ENCODE measurements around the gene IL36RN. TPM values are rescaled to one million over a fixed set of nuclear protein-coding genes. Genes with fewer than 3 reads are reported as not detected.

Gene IL36RN
- total RNA-seq, 4 donors from 2014 or later, result not detected

GRCh38 chr2:113069676-113070605, 10.9 kb downstream of the IL36RN start:
- WGBS, 2 donors, result 74 to 96% methylated on average over 4 of the region's 4 CpGs
- TF ChIP-seq POLR2A (IDR thresholded peaks at IDR 0.05), result no peak
- TF ChIP-seq CTCF (IDR thresholded peaks at IDR 0.05), result no peak
- no peaks in the 10 kb centered on the region for H3K27me3 ChIP-seq
- H3K4me3 ChIP-seq (replicated peaks in 1 of 3), result no peak overlapping the region
- no peaks in the 10 kb centered on the region for H3K36me3 ChIP-seq
- no peaks in the 10 kb centered on the region for H3K9me3 ChIP-seq
- DNase-seq, result no peak
- intact Hi-C loops (cut with DNase I), result no loop called here
- no peaks in the 10 kb centered on the region for H3K4me1 ChIP-seq
- no peak overlapping the region for H3K27ac ChIP-seq

GRCh38 chr2:113070606-113070975, 11.6 kb downstream of the IL36RN start:
- no peak for DNase-seq
- 69 to 86% methylated on average over 1 of the region's 1 CpG for WGBS, 2 donors
- Histone ChIP-seq H3K4me1 (no peaks in the 10 kb centered on the region), H3K27ac (no peak overlapping the region), H3K36me3 (no peaks in the 10 kb centered on the region), H3K27me3 (no peaks in the 10 kb centered on the region), H3K4me3 (replicated peaks in 1 of 3) (no peak overlapping the region), H3K9me3 (no peaks in the 10 kb centered on the region)
- intact Hi-C loops (cut with DNase I), result no loop called here
- TF ChIP-seq CTCF (IDR thresholded peaks at IDR 0.05) (no peak), POLR2A (IDR thresholded peaks at IDR 0.05) (no peak)

- DNase-seq, result no peak
- no peaks in the 10 kb centered on the region for H3K9me3 ChIP-seq
- H3K4me3 ChIP-seq (replicated peaks in 1 of 3), result no peak overlapping the region
- no peaks in the 10 kb centered on the region for H3K4me1 ChIP-seq
- intact Hi-C loops (cut with DNase I), result no loop called here
- TF ChIP-seq CTCF (IDR thresholded peaks at IDR 0.05) (no peak), POLR2A (IDR thresholded peaks at IDR 0.05) (no peak)
- WGBS, 2 donors, result 67 to 79% methylated on average over 1 to 4 of the region's 4 CpGs
- H3K27me3 ChIP-seq, result no peaks in the 10 kb centered on the region
- H3K27ac ChIP-seq, result no peak overlapping the region
- H3K36me3 ChIP-seq, result no peaks in the 10 kb centered on the region
These were observed 13.6 kb downstream of the IL36RN start for GRCh38 chr2:113072584-113072983.

GRCh38 chr2:113073325-113073834, 14.4 kb downstream of the IL36RN start:
- 22 to 43% methylated on average over 3 of the region's 3 CpGs for WGBS, 2 donors
- intact Hi-C loops (cut with DNase I), result no loop called here
- DNase-seq, result peak in 1 of 2 donors; percentile 17
- H3K27me3 ChIP-seq, result no peaks in the 10 kb centered on the region
- H3K36me3 ChIP-seq, result no peaks in the 10 kb centered on the region
- no peaks in the 10 kb centered on the region for H3K9me3 ChIP-seq
- peaks cover 5 to 7% of the 10 kb centered on the region in 2 donors for H3K4me1 ChIP-seq
- TF ChIP-seq POLR2A (IDR thresholded peaks at IDR 0.05) (no peak), CTCF (IDR thresholded peaks at IDR 0.05) (no peak)
- no peak overlapping the region for H3K27ac ChIP-seq
- H3K4me3 ChIP-seq (replicated peaks in 1 of 3), result no peak overlapping the region

- DNase-seq, result peak; percentile 6 to 16
- TF ChIP-seq POLR2A (IDR thresholded peaks at IDR 0.05), result no peak
- TF ChIP-seq CTCF (IDR thresholded peaks at IDR 0.05), result no peak
- intact Hi-C loops (cut with DNase I), result loop anchor here (5.0 kb wide), 1 partner anchor 47 kb away; no protein-coding TSS in a partner anchor
- no peak overlapping the region for H3K4me3 ChIP-seq (replicated peaks in 1 of 3)
- no peaks in the 10 kb centered on the region for H3K9me3 ChIP-seq
- H3K4me1 ChIP-seq, result peaks cover 16 to 22% of the 10 kb centered on the region in 2 donors
- WGBS, 2 donors, result 57 to 68% methylated on average over 5 of the region's 5 CpGs
- H3K36me3 ChIP-seq, result no peaks in the 10 kb centered on the region
- no peaks in the 10 kb centered on the region for H3K27me3 ChIP-seq
- H3K27ac ChIP-seq, result no peak overlapping the region
These were observed 16.0 kb downstream of the IL36RN start for GRCh38 chr2:113075030-113075429.

Data from thyroid gland (tissue), 4 donors.